ENCODE data around the gene UBP1.

GRCh38 chr3:33438881-33439545, 1.2 kb downstream of the UBP1 start:
- TF ChIP-seq CTCF (IDR thresholded peaks at IDR 0.05) (no peak), POLR2A (IDR thresholded peaks at IDR 0.05) (no peak)

All from tibial nerve (tissue), 3 donors.